Measurements from ENCODE around the gene UBP1. TPM values are rescaled to one million over a fixed set of nuclear protein-coding genes. Genes with fewer than 3 reads are reported as not detected.

The UBP1 gene, protein sequence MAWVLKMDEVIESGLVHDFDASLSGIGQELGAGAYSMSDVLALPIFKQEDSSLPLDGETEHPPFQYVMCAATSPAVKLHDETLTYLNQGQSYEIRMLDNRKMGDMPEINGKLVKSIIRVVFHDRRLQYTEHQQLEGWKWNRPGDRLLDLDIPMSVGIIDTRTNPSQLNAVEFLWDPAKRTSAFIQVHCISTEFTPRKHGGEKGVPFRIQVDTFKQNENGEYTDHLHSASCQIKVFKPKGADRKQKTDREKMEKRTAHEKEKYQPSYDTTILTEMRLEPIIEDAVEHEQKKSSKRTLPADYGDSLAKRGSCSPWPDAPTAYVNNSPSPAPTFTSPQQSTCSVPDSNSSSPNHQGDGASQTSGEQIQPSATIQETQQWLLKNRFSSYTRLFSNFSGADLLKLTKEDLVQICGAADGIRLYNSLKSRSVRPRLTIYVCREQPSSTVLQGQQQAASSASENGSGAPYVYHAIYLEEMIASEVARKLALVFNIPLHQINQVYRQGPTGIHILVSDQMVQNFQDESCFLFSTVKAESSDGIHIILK
- total RNA-seq = 29.5 and 33.4 TPM in 2 replicates

GRCh38 chr3:33440328-33441224 lies at the start of gene UBP1:
Gene UBP1 (minus strand): TSS chr3:33440405. CDS start chr3:33439848, 557 bp downstream.

Other genes starting within 250 kb of the UBP1 start
- 1.6 and 2.2 TPM in 2 replicates for gene SUSD5, start 221.6 kb downstream of the UBP1 start, total RNA-seq
- gene FBXL2, start 163.0 kb downstream of the UBP1 start, total RNA-seq = 4.1 and 7.0 TPM in 2 replicates